Stromal cell of bone marrow (primary cell): ENCODE measurements around the gene VARS1.
A peak's percentile ranks its signal among the peaks of the same experiment; 100 is the strongest.
"Not testable (repeated sequence)": the region's sequence is repeated elsewhere in the genome, so short reads cannot be mapped to it uniquely, and the experiment has no call there.

ENCODE experiments used
- DNase-seq: peaks from one replicate; pipeline ENCODE4 v3.0.0-alpha.2; 2012; ENCODE audit warnings: low read depth

The VARS1 gene

GRCh38 chr6:31794294-31794865 is 1.2 kb downstream of the VARS1 start:
- no peak for DNase-seq

- not testable (repeated sequence) for DNase-seq
Observed at GRCh38 chr6:31793927-31794245, 1.7 kb downstream of the VARS1 start.

DNA sequence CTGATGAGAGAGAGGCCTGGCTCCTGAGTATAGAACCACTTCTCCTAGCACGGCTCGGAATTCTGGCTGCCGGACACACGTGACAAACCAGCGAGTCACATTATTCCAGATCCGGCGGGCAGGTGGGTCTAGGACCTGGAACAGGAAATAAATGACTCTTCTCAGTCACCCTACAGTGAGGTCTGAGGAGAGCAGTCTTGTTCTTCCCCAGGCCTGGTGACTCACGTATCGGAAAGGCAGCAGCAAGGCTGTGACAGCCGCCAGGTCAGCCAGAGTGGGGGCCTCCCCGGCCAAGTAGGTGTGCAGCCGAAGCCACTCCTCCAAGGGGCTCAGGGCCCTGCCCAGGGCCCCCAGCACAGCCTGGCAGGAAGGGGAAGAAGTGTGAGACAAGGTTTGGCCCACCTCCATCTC is 2.8 kb downstream of the VARS1 start:
- no peak for DNase-seq

- DNase-seq: no peak
Observed at GRCh38 chr6:31792090-31792374, 3.5 kb downstream of the VARS1 start.

DNA sequence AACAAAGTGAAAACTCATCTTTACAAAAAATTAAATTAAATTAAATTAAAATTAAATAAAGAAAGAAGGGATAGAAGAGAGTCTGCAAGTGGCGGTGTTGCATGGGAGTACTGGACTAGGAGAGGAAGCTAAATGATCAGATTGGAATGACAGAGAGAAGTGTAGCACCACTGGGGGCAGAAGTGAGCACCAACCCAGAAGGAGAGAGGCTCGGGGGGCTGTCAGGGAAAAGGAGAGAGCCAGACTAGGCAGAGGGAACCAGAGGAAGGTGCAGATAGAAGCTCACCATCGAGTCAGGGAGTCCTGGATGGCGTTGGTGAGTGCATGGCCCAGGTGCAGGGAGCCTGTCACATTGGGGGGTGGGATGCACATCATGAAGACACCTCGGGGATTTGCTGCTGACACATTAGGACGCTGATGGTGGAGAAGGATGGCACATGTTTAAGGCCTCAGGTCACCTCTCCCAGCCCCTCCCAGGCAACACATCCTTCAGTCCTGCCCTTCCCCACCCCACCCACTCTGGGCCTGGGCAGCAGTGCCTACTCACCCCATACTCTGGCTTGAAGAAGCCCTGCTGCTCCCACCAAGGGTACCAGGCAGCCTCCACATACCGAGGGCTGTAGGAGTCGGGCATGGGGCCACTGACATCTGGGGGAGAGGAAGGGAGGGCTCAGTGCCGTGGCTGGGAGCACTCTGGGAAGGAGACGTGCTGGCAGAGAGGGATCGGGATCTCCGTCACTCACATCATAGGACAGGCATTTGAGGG is 4.0 kb downstream of the VARS1 start:
- DNase-seq: no peak

DNA sequence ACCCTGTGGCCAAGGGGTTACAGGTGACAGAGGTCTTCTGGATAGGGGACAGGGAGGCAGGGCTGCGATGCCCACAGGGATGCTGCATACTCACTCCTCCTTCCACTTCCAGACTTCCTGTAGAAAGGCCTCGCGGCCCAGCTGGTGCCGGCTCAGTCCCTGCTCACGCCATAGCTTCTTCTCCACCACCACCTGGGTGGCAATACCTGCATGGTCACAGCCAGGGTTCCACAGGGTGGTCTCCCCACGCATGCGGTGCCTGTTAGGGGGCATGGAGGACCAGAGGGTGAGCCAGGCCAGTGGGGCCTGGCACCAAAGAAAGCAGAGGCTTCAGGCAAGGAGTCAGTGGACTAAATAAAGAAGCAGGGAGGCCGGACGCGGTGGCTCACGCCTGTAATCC is 10.1 kb downstream of the VARS1 start:
- DNase-seq: no peak

DNA sequence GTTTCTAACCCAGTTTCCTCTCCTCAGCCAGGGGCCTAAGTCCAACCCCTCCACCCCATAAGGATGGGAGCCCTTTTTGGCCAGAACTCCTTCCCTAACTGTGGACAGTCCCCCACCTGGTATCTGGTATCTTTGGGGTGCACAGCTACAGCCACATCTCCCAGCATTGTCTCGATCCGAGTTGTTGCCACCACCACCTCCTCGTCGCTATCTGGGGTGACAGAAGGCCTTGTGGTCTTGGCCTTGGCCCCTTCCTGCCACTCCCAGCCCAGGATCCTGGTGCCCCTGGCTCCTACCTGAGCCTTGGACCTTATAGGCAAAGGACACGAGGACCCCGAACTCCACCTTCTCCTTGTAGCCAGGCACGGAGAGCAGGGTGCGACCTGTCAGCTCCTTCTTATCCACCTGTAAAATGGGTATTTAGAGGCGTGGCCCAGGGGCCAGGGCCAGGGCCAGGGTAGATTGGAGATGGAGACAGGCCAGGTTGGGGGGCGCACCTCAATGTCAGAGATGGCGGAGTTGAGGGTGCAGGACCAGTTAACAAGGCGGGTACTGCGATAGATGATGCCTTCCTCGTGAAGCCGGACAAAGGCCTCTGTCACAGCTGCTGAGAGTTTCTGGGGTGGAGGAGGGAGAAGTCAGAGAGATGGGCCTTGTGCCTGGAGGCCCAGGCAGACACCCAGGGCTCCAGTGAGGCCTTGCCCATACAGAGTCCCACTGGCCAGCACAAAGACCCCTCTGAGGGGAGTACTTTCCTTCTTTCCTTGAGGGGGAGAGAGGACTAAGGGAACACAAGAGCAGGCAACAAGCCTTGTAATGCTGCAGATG is 11.2 kb downstream of the VARS1 start:
- DNase-seq: no peak

DNA sequence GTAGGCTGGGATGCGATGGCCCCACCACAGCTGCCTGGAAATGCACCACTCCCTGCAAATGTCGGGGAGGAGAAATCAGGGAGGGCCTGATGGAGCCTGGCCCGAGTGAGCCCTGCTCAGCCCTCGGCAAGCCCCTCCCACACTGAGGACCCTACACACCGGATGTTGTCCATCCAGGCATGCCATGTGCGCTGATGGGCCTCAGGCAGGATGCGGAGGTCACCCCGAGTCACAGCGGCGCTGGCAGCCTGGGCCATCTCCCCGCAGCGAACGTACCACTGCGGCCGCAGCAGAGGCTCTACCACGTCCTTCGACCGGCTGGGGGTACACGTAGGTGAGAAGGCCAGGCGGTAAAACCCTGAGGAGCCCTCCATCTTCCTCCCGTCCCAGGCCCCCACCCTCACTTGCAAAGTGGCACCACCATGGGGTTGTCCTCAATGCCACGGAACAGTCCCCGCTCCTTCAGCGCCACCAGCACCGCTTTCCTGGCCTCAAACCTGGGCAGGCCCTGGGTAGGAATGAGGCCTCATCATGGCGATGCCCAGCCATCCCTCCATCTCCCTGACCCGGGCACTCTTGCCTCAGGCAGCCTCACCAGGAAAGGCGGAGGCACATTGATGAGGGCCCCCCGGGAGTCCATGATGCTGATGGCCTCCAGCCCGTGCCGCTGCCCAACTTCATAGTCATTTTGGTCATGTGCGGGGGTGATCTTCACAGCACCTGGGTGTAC is 13.3 kb downstream of the VARS1 start:
- DNase-seq: no peak

- no peak for DNase-seq
Observed at GRCh38 chr6:31781244-31782125, 14.1 kb downstream of the VARS1 start.

DNA sequence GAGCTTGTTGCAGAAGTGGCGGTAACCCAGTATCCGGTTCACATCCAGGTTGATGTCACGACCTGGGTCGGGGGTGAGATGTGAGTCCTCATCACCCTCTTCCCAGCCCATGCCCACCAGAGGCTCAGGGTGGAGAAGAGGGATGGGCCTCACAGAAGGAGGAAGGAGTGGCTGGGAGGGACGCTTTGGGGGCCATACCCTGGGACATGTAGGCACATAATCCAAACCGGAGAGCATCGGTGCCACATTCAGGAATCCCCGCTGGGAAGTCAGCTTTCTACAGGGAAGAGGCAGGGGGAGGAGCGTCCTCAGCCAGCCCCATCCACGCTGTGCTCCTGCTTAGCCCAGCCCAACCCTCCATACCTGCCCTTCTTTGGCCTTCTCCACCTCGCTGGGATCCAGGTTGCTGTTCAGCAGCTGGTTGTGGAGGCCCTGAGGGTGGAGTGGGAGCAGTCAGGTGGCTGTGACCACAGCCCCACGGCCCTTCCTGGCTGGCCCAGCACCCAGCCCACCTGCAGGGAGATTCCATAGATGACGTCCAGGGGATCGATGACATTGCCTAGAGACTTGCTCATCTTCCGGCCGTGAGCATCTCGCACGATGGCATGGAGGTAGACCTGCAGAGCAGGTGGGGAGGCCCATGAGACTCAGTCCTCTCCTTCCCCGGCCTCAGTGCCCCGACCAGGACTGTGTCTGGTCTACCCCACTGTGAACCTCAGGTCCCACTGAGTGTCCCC is 14.9 kb downstream of the VARS1 start:
- DNase-seq: no peak

- DNase-seq: no peak
Observed at GRCh38 chr6:31779908-31780307, 15.6 kb downstream of the VARS1 start.

DNA sequence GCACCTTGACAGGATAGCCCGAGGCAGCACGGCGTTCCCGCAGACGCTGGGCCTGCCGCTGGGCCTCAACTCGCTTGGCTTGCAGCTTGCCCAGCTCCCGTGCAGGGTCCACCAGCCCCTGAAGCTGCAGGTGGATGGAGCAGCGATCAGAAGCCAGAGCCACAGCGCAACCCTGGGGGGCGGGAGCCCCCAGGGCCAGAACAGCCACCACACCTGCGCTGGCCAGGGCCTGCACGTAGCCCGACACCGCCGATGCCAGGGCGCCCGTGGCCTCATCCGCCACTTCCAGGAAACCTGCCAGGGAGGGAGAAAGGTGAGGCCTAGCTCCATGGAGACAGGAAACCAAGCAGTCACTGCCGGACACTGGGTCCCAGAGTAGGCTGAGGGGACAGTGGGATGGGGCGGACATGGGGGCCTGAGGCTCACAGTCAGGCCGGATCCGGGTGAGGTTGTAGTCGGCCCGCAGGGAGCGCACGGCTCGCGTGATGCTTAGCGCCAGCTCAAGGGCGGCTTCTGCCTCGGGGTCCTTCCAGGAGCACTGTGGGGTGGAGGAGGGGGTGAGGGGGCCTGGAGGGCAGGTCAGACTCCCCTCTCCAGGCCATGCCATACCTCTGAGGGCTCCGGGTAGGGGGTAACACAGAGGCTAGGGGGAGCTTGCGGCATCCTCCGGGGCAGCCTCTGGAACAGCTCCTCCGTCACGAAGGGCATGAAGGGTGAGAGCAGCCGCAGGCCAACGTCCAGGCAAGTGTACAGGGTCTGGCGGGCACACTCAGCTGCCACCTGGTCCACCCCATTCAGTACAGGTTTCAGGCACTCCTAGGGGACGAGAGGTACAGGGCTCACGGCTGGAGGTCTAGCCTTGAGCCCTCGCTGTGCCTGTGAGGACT is 16.3 kb downstream of the VARS1 start:
- no peak for DNase-seq

- no peak for DNase-seq
Observed at GRCh38 chr6:31778193-31778592, 17.4 kb downstream of the VARS1 start.

DNA sequence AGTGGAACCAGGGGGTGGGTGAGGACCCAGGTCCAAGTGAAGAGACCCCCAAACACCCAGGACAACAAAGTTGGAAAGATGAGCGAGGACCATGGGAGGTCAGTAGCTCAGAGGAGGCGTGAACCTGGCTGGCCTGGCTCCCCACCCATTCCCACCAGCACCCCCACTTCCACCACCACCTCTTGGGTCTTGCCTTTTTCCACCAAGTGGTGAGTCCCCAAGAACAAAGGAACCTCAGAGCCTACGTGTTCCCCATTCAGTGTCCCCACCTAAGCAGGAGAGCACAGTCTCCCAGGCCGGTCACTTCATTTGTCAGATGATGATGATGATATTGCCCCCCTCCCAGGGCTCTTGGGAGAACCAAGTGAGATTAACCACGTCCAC is 17.9 kb downstream of the VARS1 start:
- DNase-seq: no peak

- peak; percentile 28 for DNase-seq
Observed at GRCh38 chr6:31776989-31777666, 18.4 kb downstream of the VARS1 start, which contains the start of gene VWA7. VWA7 (minus strand) TSS chr6:31777328; CDS start chr6:31776779, 549 bp downstream.

- DNase-seq: no peak
Observed at GRCh38 chr6:31776485-31776988, 19.0 kb downstream of the VARS1 start.

- no peak for DNase-seq
Observed at GRCh38 chr6:31775633-31776484, 19.7 kb downstream of the VARS1 start.

DNA sequence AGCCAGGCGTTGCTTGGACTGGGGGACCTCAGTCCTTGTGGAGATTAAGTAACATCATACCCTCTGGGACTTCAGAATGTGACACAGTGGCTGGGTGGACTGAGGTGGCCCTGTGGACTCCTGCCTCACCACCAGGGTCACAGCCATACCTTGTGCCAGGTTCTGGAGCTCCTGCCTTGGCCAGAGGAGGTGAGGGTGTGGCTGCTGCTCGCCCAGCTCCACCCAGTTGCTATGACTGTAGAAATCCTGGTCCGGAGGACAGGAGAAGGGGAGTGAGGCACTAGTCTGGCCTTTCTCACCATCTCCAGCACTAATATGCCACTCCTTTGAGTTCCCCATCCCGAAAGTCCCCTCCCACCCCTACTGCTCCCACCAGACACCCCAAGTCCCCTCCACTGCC is 20.4 kb downstream of the VARS1 start:
- no peak for DNase-seq
